ENCODE data around the gene MTMR1. TPM values are rescaled to one million over a fixed set of nuclear protein-coding genes. Genes with fewer than 3 reads are reported as not detected.
A peak's percentile ranks its signal among the peaks of the same experiment; 100 is the strongest.

Gene MTMR1
- total RNA-seq, 2 donors from 2014 or later: 32.1 to 37.1 TPM

GRCh38 chrX:150770623-150771022 is 77.4 kb downstream of the MTMR1 start:
- Mint-ChIP-seq H3K4me1 (ENCODE audit: low read depth in 2 of 2) (no peaks in the 10 kb centered on the region), H3K27ac (no peak overlapping the region), H3K27me3 (no peaks in the 10 kb centered on the region), H3K36me3 (no peaks in the 10 kb centered on the region), H3K9me3 (no peaks in the 10 kb centered on the region), H3K4me3 (no peak overlapping the region)
- ATAC-seq: no peak
- no peak for DNase-seq (ENCODE audit: low spot score)

- no peak for DNase-seq (ENCODE audit: low spot score)
- ATAC-seq: no peak
- no peak overlapping the region for H3K27ac Mint-ChIP-seq
- H3K36me3 Mint-ChIP-seq: no peaks in the 10 kb centered on the region
- no peaks in the 10 kb centered on the region for H3K9me3 Mint-ChIP-seq
- no peaks in the 10 kb centered on the region for H3K4me1 Mint-ChIP-seq (ENCODE audit: low read depth in 2 of 2)
- H3K4me3 Mint-ChIP-seq: no peak overlapping the region
- no peaks in the 10 kb centered on the region for H3K27me3 Mint-ChIP-seq
Measured at GRCh38 chrX:150771116-150771515, 77.9 kb downstream of the MTMR1 start.

GRCh38 chrX:150772150-150772970 is 79.2 kb downstream of the MTMR1 start:
- Mint-ChIP-seq H3K27ac (no peak overlapping the region), H3K36me3 (no peaks in the 10 kb centered on the region), H3K4me3 (no peak overlapping the region), H3K4me1 (ENCODE audit: low read depth in 2 of 2) (no peaks in the 10 kb centered on the region), H3K27me3 (no peaks in the 10 kb centered on the region), H3K9me3 (no peaks in the 10 kb centered on the region)
- ATAC-seq (peak; percentile 77 to 81), DNase-seq (ENCODE audit: low spot score) (peak; percentile 66)

- no peak overlapping the region for H3K4me3 Mint-ChIP-seq
- no peak overlapping the region for H3K27ac Mint-ChIP-seq
- no peak for ATAC-seq
- H3K9me3 Mint-ChIP-seq: no peaks in the 10 kb centered on the region
- H3K4me1 Mint-ChIP-seq (ENCODE audit: low read depth in 2 of 2): no peaks in the 10 kb centered on the region
- H3K36me3 Mint-ChIP-seq: no peaks in the 10 kb centered on the region
- no peaks in the 10 kb centered on the region for H3K27me3 Mint-ChIP-seq
- no peak for DNase-seq (ENCODE audit: low spot score)
Measured at GRCh38 chrX:150773117-150773516, 79.9 kb downstream of the MTMR1 start.

- H3K27ac Mint-ChIP-seq: no peak overlapping the region
- no peaks in the 10 kb centered on the region for H3K36me3 Mint-ChIP-seq
- DNase-seq (ENCODE audit: low spot score): no peak
- no peak for ATAC-seq
- H3K9me3 Mint-ChIP-seq: no peaks in the 10 kb centered on the region
- H3K4me1 Mint-ChIP-seq (ENCODE audit: low read depth in 2 of 2): no peaks in the 10 kb centered on the region
- no peaks in the 10 kb centered on the region for H3K27me3 Mint-ChIP-seq
- no peak overlapping the region for H3K4me3 Mint-ChIP-seq
Measured at GRCh38 chrX:150773634-150774033, 80.4 kb downstream of the MTMR1 start.

GRCh38 chrX:150774798-150775568 is 81.8 kb downstream of the MTMR1 start:
- Mint-ChIP-seq H3K27ac (no peak overlapping the region), H3K27me3 (no peaks in the 10 kb centered on the region), H3K4me3 (no peak overlapping the region), H3K36me3 (no peaks in the 10 kb centered on the region), H3K9me3 (no peaks in the 10 kb centered on the region), H3K4me1 (ENCODE audit: low read depth in 2 of 2) (peaks cover 0 to 2% of the 10 kb centered on the region in 2 donors)
- DNase-seq (ENCODE audit: low spot score): no peak
- ATAC-seq: no peak

GRCh38 chrX:150775569-150776350 is 82.6 kb downstream of the MTMR1 start:
- H3K36me3 Mint-ChIP-seq: no peaks in the 10 kb centered on the region
- H3K27ac Mint-ChIP-seq: no peak overlapping the region
- H3K4me1 Mint-ChIP-seq (ENCODE audit: low read depth in 2 of 2): peaks cover 0 to 4% of the 10 kb centered on the region in 2 donors
- ATAC-seq (no peak), DNase-seq (ENCODE audit: low spot score) (no peak)
- no peak overlapping the region for H3K4me3 Mint-ChIP-seq
- H3K9me3 Mint-ChIP-seq: no peaks in the 10 kb centered on the region
- no peaks in the 10 kb centered on the region for H3K27me3 Mint-ChIP-seq

GRCh38 chrX:150777328-150777992 is 84.3 kb downstream of the MTMR1 start:
- Mint-ChIP-seq H3K9me3 (no peaks in the 10 kb centered on the region), H3K27ac (no peak overlapping the region), H3K36me3 (no peaks in the 10 kb centered on the region), H3K27me3 (no peaks in the 10 kb centered on the region), H3K4me3 (no peak overlapping the region), H3K4me1 (ENCODE audit: low read depth in 2 of 2) (peaks cover 0 to 4% of the 10 kb centered on the region in 2 donors)
- ATAC-seq: no peak
- DNase-seq (ENCODE audit: low spot score): no peak

- Mint-ChIP-seq H3K4me1 (ENCODE audit: low read depth in 2 of 2) (peaks cover 0 to 4% of the 10 kb centered on the region in 2 donors), H3K4me3 (no peak overlapping the region), H3K27me3 (no peaks in the 10 kb centered on the region), H3K36me3 (no peaks in the 10 kb centered on the region), H3K9me3 (no peaks in the 10 kb centered on the region), H3K27ac (no peak overlapping the region)
- ATAC-seq: no peak
- DNase-seq (ENCODE audit: low spot score): no peak
Measured at GRCh38 chrX:150779385-150779784, 86.2 kb downstream of the MTMR1 start.

- Mint-ChIP-seq H3K4me1 (ENCODE audit: low read depth in 2 of 2) (peaks cover 0 to 4% of the 10 kb centered on the region in 2 donors), H3K9me3 (no peaks in the 10 kb centered on the region), H3K27me3 (no peaks in the 10 kb centered on the region), H3K4me3 (no peak overlapping the region), H3K27ac (no peak overlapping the region), H3K36me3 (no peaks in the 10 kb centered on the region)
- ATAC-seq (no peak), DNase-seq (ENCODE audit: low spot score) (no peak)
Measured at GRCh38 chrX:150781677-150782076, 88.5 kb downstream of the MTMR1 start.

GRCh38 chrX:150790021-150790420 is 96.8 kb downstream of the MTMR1 start:
- H3K9me3 Mint-ChIP-seq: no peaks in the 10 kb centered on the region
- DNase-seq (ENCODE audit: low spot score): no peak
- H3K36me3 Mint-ChIP-seq: peaks cover 6% of the 10 kb centered on the region
- H3K27me3 Mint-ChIP-seq: peaks cover 0 to under 1% of the 10 kb centered on the region in 2 donors
- peaks cover 0 to 9% of the 10 kb centered on the region in 2 donors for H3K4me1 Mint-ChIP-seq (ENCODE audit: low read depth in 2 of 2)
- ATAC-seq: no peak
- no peak overlapping the region for H3K27ac Mint-ChIP-seq
- H3K4me3 Mint-ChIP-seq: no peak overlapping the region

GRCh38 chrX:150792949-150793527 is 99.8 kb downstream of the MTMR1 start:
- ATAC-seq: no peak
- Mint-ChIP-seq H3K27ac (no peak overlapping the region), H3K4me1 (ENCODE audit: low read depth in 2 of 2) (peaks cover 0 to 9% of the 10 kb centered on the region in 2 donors), H3K4me3 (no peak overlapping the region), H3K9me3 (no peaks in the 10 kb centered on the region), H3K27me3 (peaks cover 0 to 8% of the 10 kb centered on the region in 2 donors), H3K36me3 (peaks cover 11% of the 10 kb centered on the region)
- DNase-seq (ENCODE audit: low spot score): no peak

GRCh38 chrX:150805736-150806135 is 112.5 kb downstream of the MTMR1 start:
- peaks cover 0 to 4% of the 10 kb centered on the region in 2 donors for H3K27me3 Mint-ChIP-seq
- H3K4me3 Mint-ChIP-seq: no peak overlapping the region
- DNase-seq (ENCODE audit: low spot score) (no peak), ATAC-seq (no peak)
- peaks cover 5% of the 10 kb centered on the region for H3K36me3 Mint-ChIP-seq
- H3K27ac Mint-ChIP-seq: no peak overlapping the region
- H3K4me1 Mint-ChIP-seq (ENCODE audit: low read depth in 2 of 2): peaks cover 0 to 6% of the 10 kb centered on the region in 2 donors
- no peaks in the 10 kb centered on the region for H3K9me3 Mint-ChIP-seq
